Astrocyte of the spinal cord (primary cell): ENCODE measurements around the gene PARD6B.
"Not testable (repeated sequence)": the region's sequence is repeated elsewhere in the genome, so short reads cannot be mapped to it uniquely, and the experiment has no call there.

Experiments
- DNase-seq: peaks from one replicate; pipeline ENCODE4 v3.0.0; 2011; ENCODE audit warnings: low read depth, low spot score
- H3K4me3 ChIP-seq: 2 replicates; pipeline ENCODE4 v1.5.1; 2011; ENCODE audit warnings: low read depth, mild to moderate bottlenecking, low read length, moderate library complexity
- CTCF ChIP-seq: IDR thresholded peaks from 2 replicates; pipeline ENCODE4 v1.5.1; 2012; ENCODE audit warnings: low read depth, mild to moderate bottlenecking, low read length, inconsistent platforms
- in situ Hi-C: cut with HindIII; loops from 2 replicates; pipeline ENCODE4 v1.10.0; 2017; ENCODE audit warnings: low sequenced_read_pairs

Gene PARD6B

GRCh38 chr20:50713657-50714101 lies 17.7 kb upstream of the PARD6B start:
- peak; percentile 60 for TF ChIP-seq CTCF
- peak; percentile 41 for DNase-seq
- in situ Hi-C loops, result no loop called here
- H3K4me3 ChIP-seq, result no peak overlapping the region

GRCh38 chr20:50714426-50714825 lies 17.0 kb upstream of the PARD6B start:
- DNase-seq, H3K4me3 ChIP-seq, in situ Hi-C loops: not testable (repeated sequence)

- no peak for TF ChIP-seq CTCF
- H3K4me3 ChIP-seq, result no peak overlapping the region
- DNase-seq, result no peak
- in situ Hi-C loops, result no loop called here
Measured at GRCh38 chr20:50715694-50716093, 15.7 kb upstream of the PARD6B start.

- no peak overlapping the region for H3K4me3 ChIP-seq
- TF ChIP-seq CTCF, result no peak
- in situ Hi-C loops, result no loop called here
- DNase-seq, result no peak
Measured at GRCh38 chr20:50716518-50716917, 14.9 kb upstream of the PARD6B start.

- TF ChIP-seq CTCF, result no peak
- H3K4me3 ChIP-seq, result no peak overlapping the region
- no peak for DNase-seq
- in situ Hi-C loops, result no loop called here
Measured at GRCh38 chr20:50717312-50717711, 14.1 kb upstream of the PARD6B start.

- DNase-seq, result no peak
- TF ChIP-seq CTCF, result no peak
- in situ Hi-C loops, result no loop called here
- no peak overlapping the region for H3K4me3 ChIP-seq
Measured at GRCh38 chr20:50717974-50718761, 13.2 kb upstream of the PARD6B start.

GRCh38 chr20:50719328-50719727 lies 12.1 kb upstream of the PARD6B start:
- no peak for TF ChIP-seq CTCF
- no peak overlapping the region for H3K4me3 ChIP-seq
- no peak for DNase-seq
- in situ Hi-C loops, result no loop called here
